HepG2 (cell line): ENCODE data around the gene HNRNPR. TPM values are rescaled to one million over a fixed set of nuclear protein-coding genes. Genes with fewer than 3 reads are reported as not detected.

ENCODE experiments used
- E2F2 ChIP-seq: sonication (generic); formaldehyde crosslinking; IDR thresholded peaks from 2 replicates; pipeline ENCODE4 v1.4.0; 2020; ENCODE audit warnings: missing genetic modification reagents, borderline replicate concordance
- FOXP1 ChIP-seq, 2 experiments: fragments of 450-650 bp in 1 of 2; IDR thresholded peaks; 2 replicates each; pipeline ENCODE4 v1.6.1; 2017 to 2018; ENCODE audit warnings: antibody characterized with exemption in 1 of 2
- HOXA7 ChIP-seq: sonication (generic); formaldehyde crosslinking; IDR thresholded peaks from 2 replicates; pipeline ENCODE4 v1.8.1; 2022; ENCODE audit warnings: mild to moderate bottlenecking, missing genetic modification reagents, moderate library complexity
- MEF2D ChIP-seq: sonication (generic); formaldehyde crosslinking; IDR thresholded peaks from 2 replicates; pipeline ENCODE4 v1.5.1; 2020; ENCODE audit warnings: mild to moderate bottlenecking, missing genetic modification reagents
- PATZ1 ChIP-seq: sonication (generic); formaldehyde crosslinking; IDR thresholded peaks from 2 replicates; pipeline ENCODE4 v1.4.0; 2020; ENCODE audit warnings: missing genetic modification reagents
- PHB2 ChIP-seq: fragments of 450-650 bp; IDR thresholded peaks from 2 replicates; pipeline ENCODE4 v1.6.1; 2018; ENCODE audit not compliant: partially characterized antibody
- TFAP4 ChIP-seq: sonication (generic); IDR thresholded peaks from 2 replicates; pipeline ENCODE4 v1.6.1; 2016; ENCODE audit warnings: low read depth, borderline replicate concordance
- ZEB1 ChIP-seq: IDR thresholded peaks from 2 replicates; pipeline ENCODE4 v1.6.1; 2012; ENCODE audit warnings: mild to moderate bottlenecking, low read depth, inconsistent platforms; ENCODE audit not compliant: insufficient replicate concordance
- ZNF264 ChIP-seq: sonication (generic); formaldehyde crosslinking; IDR thresholded peaks from 2 replicates; pipeline ENCODE4 v1.4.0; 2020; ENCODE audit warnings: missing genetic modification reagents
- ZNF569 ChIP-seq: sonication (generic); formaldehyde crosslinking; IDR thresholded peaks from 2 replicates; pipeline ENCODE4 v1.5.0; 2020; ENCODE audit warnings: mild to moderate bottlenecking, missing genetic modification reagents, moderate library complexity, borderline replicate concordance
- ZNF609 ChIP-seq: sonication (generic); formaldehyde crosslinking; IDR thresholded peaks from 2 replicates; pipeline ENCODE4 v1.4.0; 2020; ENCODE audit warnings: mild to moderate bottlenecking, missing genetic modification reagents, borderline replicate concordance
- ZNF691 ChIP-seq: sonication (generic); formaldehyde crosslinking; IDR thresholded peaks from 2 replicates; pipeline ENCODE4 v1.4.0; 2020; ENCODE audit warnings: missing genetic modification reagents, low read depth, mild to moderate bottlenecking, borderline replicate concordance
- ZNF75D ChIP-seq: sonication (generic); formaldehyde crosslinking; IDR thresholded peaks from 2 replicates; pipeline ENCODE4 v1.8.1; 2023; ENCODE audit warnings: missing genetic modification reagents, mild to moderate bottlenecking, borderline replicate concordance
- ZNF841 ChIP-seq: sonication (generic); formaldehyde crosslinking; IDR thresholded peaks from 2 replicates; pipeline ENCODE4 v1.8.1; 2023; ENCODE audit warnings: missing genetic modification reagents, borderline replicate concordance
- polyA plus RNA-seq, 8 experiments: library from polyadenylated mRNA; depleted of rRNA in 3 of 8; stranded (reverse) in 7 of 8; unstranded in 1 of 8; fragments of >200 nt; fragmentation: Illumina TruSeq in 4 of 8; extraction: Trizol in 4 of 8; gene quantifications; 2 replicates each; pipeline versions ENCODE4 v1.2.1 to v1.2.3, GENCODE V29; 2011 to 2016; ENCODE audit warnings: low read depth in 4 of 8, missing spikeins in 1 of 8, mixed read lengths in 1 of 8; ENCODE audit not compliant: insufficient read depth in 1 of 8
- total RNA-seq, 5 experiments: library from RNA; depleted of rRNA; stranded (reverse); fragments of >200 nt; fragmentation: Illumina TruSeq; extraction: Trizol; gene quantifications; 2 replicates each; pipeline ENCODE4 v1.2.3, GENCODE V29; 2016; ENCODE audit warnings: low read depth in 1 of 5

The HNRNPR gene
- total and polyA plus RNA-seq, 2 of the 13 experiments (the other 11 are each of a cell fraction or from before 2014, with no cell fraction given), result 133 to 216 TPM

- no peak for TF ChIP-seq ZNF609 (CRISPR knock-in tag)
- TF ChIP-seq MEF2D (CRISPR knock-in tag), result no peak
- peak; percentile 36; the same call in 1 of the 2 replicates for TF ChIP-seq PATZ1
- no peak for TF ChIP-seq ZNF569 (CRISPR knock-in tag)
- no peak for TF ChIP-seq ZNF75D (CRISPR knock-in tag)
- TF ChIP-seq FOXP1 (IDR thresholded peaks at IDR 0.05), result no peak
- TF ChIP-seq FOXP1 (CRISPR knock-in tag; IDR thresholded peaks at IDR 0.05), result peak; percentile 31
- no peak for TF ChIP-seq ZNF841
- no peak for TF ChIP-seq ZNF264 (CRISPR knock-in tag)
- no peak for TF ChIP-seq HOXA7 (CRISPR knock-in tag)
- TF ChIP-seq E2F2, result no peak
- TF ChIP-seq PHB2, result no peak
- no peak for TF ChIP-seq TFAP4
- no peak for TF ChIP-seq ZNF691
- no peak for TF ChIP-seq ZEB1
Measured at GRCh38 chr1:23376890-23377811, 33.1 kb upstream of the HNRNPR start (continued).
